HepG2 (cell line): ENCODE data around the gene KLHL7. TPM values are rescaled to one million over a fixed set of nuclear protein-coding genes. Genes with fewer than 3 reads are reported as not detected.
A peak's percentile ranks its signal among the peaks of the same experiment; 100 is the strongest.

Experiments used
- AHDC1 ChIP-seq: sonication (generic); formaldehyde crosslinking; IDR thresholded peaks from 2 replicates; pipeline ENCODE4 v1.5.1; 2020; ENCODE audit warnings: mild to moderate bottlenecking, missing genetic modification reagents, borderline replicate concordance
- KDM5B ChIP-seq: sonication (generic); formaldehyde crosslinking; IDR thresholded peaks from 2 replicates; pipeline ENCODE4 v1.4.0; 2020; ENCODE audit warnings: missing genetic modification reagents, mild to moderate bottlenecking, borderline replicate concordance
- MIXL1 ChIP-seq: IDR thresholded peaks from 2 replicates; pipeline ENCODE4 v1.6.1; 2016
- NBN ChIP-seq: fragments of 450-650 bp; conservative IDR thresholded peaks from 2 replicates; pipeline ENCODE4 v1.6.1; 2017
- RARA ChIP-seq: IDR thresholded peaks from 2 replicates; pipeline ENCODE4 v1.6.1; 2016; ENCODE audit warnings: missing genetic modification reagents, missing compliant biosample characterization
- TMF1 ChIP-seq: sonication (generic); formaldehyde crosslinking; IDR thresholded peaks from 2 replicates; pipeline ENCODE4 v1.8.1; 2022; ENCODE audit warnings: low read depth, missing genetic modification reagents
- ZNF329 ChIP-seq: sonication (generic); formaldehyde crosslinking; IDR thresholded peaks from 2 replicates; pipeline ENCODE4 v1.9.0; 2021; ENCODE audit warnings: low read depth, mild to moderate bottlenecking, missing genetic modification reagents
- ZNF513 ChIP-seq: sonication (generic); formaldehyde crosslinking; conservative IDR thresholded peaks from 2 replicates; pipeline ENCODE4 v1.5.0; 2020; ENCODE audit warnings: missing genetic modification reagents
- polyA plus RNA-seq, 8 experiments: library from polyadenylated mRNA; depleted of rRNA in 3 of 8; stranded (reverse) in 7 of 8; unstranded in 1 of 8; fragments of >200 nt; fragmentation: Illumina TruSeq in 4 of 8; extraction: Trizol in 4 of 8; gene quantifications; 2 replicates each; pipeline versions ENCODE4 v1.2.1 to v1.2.3, GENCODE V29; 2011 to 2016; ENCODE audit warnings: low read depth in 4 of 8, missing spikeins in 1 of 8, mixed read lengths in 1 of 8; ENCODE audit not compliant: insufficient read depth in 1 of 8
- total RNA-seq, 5 experiments: library from RNA; depleted of rRNA; stranded (reverse); fragments of >200 nt; fragmentation: Illumina TruSeq; extraction: Trizol; gene quantifications; 2 replicates each; pipeline ENCODE4 v1.2.3, GENCODE V29; 2016; ENCODE audit warnings: low read depth in 1 of 5
- TF ChIP-seq, protein P1 (sequence below): sonication (generic); formaldehyde crosslinking; IDR thresholded peaks from 2 replicates; pipeline ENCODE4 v1.5.1; 2020; ENCODE audit warnings: mild to moderate bottlenecking, missing genetic modification reagents, borderline replicate concordance
- TF ChIP-seq, protein P2 (sequence below): sonication (generic); formaldehyde crosslinking; IDR thresholded peaks from 2 replicates; pipeline ENCODE4 v1.4.0; 2020; ENCODE audit warnings: mild to moderate bottlenecking, low read depth, missing genetic modification reagents
- TF ChIP-seq, protein P3 (sequence below): fragments of 450-650 bp; IDR thresholded peaks from 2 replicates; pipeline ENCODE4 v1.6.1; 2017; ENCODE audit warnings: mild to moderate bottlenecking

The KLHL7 gene
- total and polyA plus RNA-seq, 2 of the 13 experiments (the other 11 are each of a cell fraction or from before 2014, with no cell fraction given): 16.2 to 34.4 TPM

- TF ChIP-seq AHDC1 (CRISPR knock-in tag) (peak; percentile 31; the same call in 1 of the 2 replicates), ZNF329 (no peak), MIXL1 (CRISPR knock-in tag) (peak; percentile 66; the same call in 1 of the 2 replicates), ZNF513 (no peak), NBN (no peak), KDM5B (no peak), RARA (CRISPR knock-in tag) (no peak), TMF1 (CRISPR knock-in tag) (no peak)
- TF ChIP-seq, protein P1, sequence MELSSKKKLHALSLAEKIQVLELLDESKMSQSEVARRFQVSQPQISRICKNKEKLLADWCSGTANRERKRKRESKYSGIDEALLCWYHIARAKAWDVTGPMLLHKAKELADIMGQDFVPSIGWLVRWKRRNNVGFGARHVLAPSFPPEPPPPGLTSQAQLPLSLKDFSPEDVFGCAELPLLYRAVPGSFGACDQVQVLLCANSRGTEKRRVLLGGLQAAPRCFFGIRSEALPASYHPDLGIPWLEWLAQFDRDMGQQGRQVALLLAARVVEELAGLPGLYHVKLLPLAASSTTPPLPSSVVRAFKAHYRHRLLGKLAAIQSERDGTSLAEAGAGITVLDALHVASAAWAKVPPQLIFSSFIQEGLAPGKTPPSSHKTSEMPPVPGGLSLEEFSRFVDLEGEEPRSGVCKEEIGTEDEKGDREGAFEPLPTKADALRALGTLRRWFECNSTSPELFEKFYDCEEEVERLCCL (CRISPR knock-in tag): no peak
- TF ChIP-seq, protein P2, sequence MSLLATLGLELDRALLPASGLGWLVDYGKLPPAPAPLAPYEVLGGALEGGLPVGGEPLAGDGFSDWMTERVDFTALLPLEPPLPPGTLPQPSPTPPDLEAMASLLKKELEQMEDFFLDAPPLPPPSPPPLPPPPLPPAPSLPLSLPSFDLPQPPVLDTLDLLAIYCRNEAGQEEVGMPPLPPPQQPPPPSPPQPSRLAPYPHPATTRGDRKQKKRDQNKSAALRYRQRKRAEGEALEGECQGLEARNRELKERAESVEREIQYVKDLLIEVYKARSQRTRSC (CRISPR knock-in tag): no peak
- TF ChIP-seq, protein P3, sequence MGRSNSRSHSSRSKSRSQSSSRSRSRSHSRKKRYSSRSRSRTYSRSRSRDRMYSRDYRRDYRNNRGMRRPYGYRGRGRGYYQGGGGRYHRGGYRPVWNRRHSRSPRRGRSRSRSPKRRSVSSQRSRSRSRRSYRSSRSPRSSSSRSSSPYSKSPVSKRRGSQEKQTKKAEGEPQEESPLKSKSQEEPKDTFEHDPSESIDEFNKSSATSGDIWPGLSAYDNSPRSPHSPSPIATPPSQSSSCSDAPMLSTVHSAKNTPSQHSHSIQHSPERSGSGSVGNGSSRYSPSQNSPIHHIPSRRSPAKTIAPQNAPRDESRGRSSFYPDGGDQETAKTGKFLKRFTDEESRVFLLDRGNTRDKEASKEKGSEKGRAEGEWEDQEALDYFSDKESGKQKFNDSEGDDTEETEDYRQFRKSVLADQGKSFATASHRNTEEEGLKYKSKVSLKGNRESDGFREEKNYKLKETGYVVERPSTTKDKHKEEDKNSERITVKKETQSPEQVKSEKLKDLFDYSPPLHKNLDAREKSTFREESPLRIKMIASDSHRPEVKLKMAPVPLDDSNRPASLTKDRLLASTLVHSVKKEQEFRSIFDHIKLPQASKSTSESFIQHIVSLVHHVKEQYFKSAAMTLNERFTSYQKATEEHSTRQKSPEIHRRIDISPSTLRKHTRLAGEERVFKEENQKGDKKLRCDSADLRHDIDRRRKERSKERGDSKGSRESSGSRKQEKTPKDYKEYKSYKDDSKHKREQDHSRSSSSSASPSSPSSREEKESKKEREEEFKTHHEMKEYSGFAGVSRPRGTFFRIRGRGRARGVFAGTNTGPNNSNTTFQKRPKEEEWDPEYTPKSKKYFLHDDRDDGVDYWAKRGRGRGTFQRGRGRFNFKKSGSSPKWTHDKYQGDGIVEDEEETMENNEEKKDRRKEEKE: no peak
Measured at GRCh38 chr7:23207021-23207420, 101.4 kb downstream of the KLHL7 start (continued).
